HG03196 (cell line): Measurements from ENCODE around the gene RABAC1.
"Not testable (repeated sequence)": the region's sequence is repeated elsewhere in the genome, so short reads cannot be mapped to it uniquely, and the experiment has no call there.

Experiments
- ATAC-seq: cut with Tn5 transposase; IDR thresholded peaks from one replicate; pipeline ENCODE4 v1.9.1; 2021; ENCODE audit not compliant: unreplicated experiment

The RABAC1 gene

GRCh38 chr19:41959056-41960053, at the start of gene RABAC1:
Gene RABAC1 (minus strand): TSS chr19:41959321. CDS start chr19:41959292, 29 bp downstream.
- ATAC-seq = peak; percentile 81

DNA sequence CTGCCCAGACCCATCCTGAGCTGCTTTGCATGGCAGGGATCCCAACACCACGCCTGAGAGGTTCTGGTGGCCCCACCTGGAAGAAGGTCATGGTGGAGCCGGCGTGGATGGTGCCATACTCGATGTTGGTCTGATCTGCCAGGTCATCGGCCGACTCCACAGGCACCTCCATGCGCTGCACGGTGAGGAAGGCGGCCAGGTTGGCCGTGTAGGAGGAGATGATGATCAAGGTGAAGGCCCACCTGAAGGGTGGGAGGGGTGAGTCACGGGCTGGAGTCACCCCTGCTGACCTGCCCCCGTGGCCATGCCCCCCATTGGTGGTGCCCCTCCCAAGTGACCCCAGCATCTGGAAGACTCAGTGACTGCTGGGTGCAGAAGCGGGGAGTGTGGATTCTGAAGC, 47.4 kb upstream of the RABAC1 start:
- ATAC-seq = no peak

- no peak for ATAC-seq
These were observed 46.4 kb upstream of the RABAC1 start for GRCh38 chr19:42005504-42005903.

GRCh38 chr19:42003506-42004294, 44.6 kb upstream of the RABAC1 start:
- ATAC-seq = no peak

- ATAC-seq = no peak
These were observed 40.7 kb upstream of the RABAC1 start for GRCh38 chr19:41999878-42000208.

- no peak for ATAC-seq
These were observed 40.2 kb upstream of the RABAC1 start for GRCh38 chr19:41999071-41999877.

DNA sequence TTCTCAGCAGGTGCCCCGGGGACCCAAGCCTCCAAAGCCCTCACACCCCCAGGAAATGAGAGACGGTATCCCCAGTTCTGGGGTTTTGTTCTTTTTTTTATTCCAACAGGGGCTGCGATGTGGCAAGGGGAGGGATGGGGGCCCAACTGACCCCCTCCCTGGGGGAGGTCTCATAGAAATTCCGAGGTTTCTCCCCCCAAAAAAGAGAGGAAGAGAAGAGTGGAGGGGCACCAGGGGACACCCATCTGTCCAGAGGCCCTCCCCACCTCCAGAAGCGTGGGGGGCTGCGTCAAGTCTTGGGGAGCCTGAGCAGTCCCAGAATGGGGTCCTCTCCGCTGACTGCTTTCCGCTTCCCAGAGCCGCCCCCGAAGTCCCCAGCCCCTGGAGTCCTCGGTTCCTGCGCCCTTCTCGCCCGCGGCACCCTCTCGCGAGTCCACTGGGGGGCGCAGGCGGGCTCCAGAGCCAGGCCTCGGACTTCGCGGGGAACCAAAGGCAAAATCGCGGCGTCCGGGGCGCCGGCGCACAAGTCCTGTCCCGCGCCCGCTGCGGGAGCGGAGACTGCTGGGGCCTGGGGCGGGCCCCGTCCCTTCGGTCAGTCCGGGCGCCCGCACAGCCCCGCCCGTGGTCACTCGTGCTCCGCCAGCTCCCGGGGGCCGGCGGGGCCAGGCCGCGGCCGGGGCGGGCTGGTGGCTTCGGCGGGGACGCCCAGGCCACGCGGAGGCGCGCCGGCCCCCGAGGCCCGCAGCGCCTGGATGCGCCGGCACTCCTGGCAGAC, 39.3 kb upstream of the RABAC1 start:
- ATAC-seq = no peak

GRCh38 chr19:41997851-41998229, 38.7 kb upstream of the RABAC1 start:
- ATAC-seq = no peak

DNA sequence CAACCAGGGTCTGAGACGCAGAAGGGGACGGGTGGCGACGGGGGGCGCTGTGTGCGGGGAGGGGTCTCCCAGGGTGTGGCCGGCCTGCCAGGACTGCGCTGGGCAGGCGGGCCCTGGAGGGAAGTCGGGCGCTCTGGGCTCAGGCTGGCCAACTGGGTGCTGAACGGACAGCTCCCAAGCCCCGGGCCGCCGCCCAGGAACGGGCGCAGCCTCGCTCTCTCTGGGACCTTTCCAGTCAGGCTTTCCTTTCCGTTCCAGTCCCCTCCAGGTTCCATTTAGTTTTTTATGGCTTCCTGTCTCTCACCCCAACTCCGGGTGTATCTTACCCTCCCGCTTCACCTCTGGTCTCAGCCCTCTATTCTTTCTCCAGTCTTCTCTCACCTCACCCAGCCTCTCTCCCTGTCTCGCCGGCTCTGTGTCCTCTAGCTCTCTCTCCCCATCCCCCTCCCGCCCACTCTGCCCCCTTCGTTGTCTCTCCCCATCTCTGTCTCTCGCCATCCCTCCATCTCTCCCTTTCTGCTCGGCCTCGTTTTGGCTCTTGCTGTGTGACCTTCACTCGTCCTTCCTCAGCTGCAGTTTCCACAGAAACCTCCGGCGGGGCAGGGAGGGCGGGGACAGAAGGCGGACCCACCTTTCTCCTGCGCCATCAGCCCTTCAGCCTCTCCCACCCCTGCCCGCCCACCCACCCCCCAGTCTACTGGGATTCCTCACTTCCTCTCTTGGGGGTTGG, 38.2 kb upstream of the RABAC1 start:
- ATAC-seq = no peak

- no peak for ATAC-seq
These were observed 37.1 kb upstream of the RABAC1 start for GRCh38 chr19:41995959-41996797.

DNA sequence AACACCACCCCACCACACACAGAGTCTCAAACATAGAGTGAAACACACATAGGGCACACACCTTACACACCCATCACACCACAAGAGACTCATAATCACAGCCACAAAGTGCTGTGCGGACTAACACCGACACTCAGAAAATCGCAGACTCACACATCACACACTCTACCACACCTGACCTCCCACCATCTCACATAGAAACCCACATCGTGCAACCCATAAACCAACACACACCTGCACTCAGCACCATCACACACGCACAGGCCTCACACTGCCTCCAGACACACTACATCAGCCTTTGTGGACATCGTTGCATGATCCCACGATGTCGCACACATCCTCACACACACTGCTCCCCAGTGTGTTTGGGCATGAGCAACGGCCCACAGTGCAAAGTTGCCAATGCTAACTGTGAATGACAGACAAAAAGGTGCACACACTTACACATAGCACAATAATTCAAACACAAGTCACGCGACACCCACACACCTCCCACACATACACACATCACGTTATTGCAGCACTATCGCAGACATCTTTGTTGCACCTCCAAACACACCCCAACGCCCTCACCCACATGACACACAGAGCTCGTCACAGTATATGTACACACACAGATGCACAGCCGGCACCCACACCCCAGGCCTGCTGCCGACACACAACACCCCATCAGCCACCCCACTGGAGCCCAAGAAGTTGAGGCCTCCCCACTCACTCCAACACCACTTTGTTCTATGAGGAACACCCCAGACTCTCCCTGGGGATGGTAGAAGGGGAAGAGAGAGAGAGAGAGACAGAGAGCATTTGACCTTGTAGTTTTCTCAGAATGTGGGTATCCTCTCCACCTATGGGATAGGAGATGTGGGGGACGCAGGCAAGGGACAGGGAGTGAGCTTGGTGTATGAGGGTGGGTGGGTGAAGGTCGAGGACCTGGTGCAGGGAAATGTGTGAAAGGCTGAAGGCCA, 36.2 kb upstream of the RABAC1 start:
- ATAC-seq = no peak

- ATAC-seq = no peak
These were observed 35.4 kb upstream of the RABAC1 start for GRCh38 chr19:41994521-41994971.

- ATAC-seq = no peak
These were observed 34.7 kb upstream of the RABAC1 start, which contains the start of gene ATP1A3 for GRCh38 chr19:41993612-41994483. Gene ATP1A3 (minus strand): TSS chr19:41994230. CDS start chr19:41994076, 154 bp downstream.

- ATAC-seq = not testable (repeated sequence)
These were observed 32.9 kb upstream of the RABAC1 start for GRCh38 chr19:41991925-41992569.

- ATAC-seq = no peak
These were observed 31.9 kb upstream of the RABAC1 start for GRCh38 chr19:41991025-41991424.

GRCh38 chr19:41990615-41991014, 31.5 kb upstream of the RABAC1 start:
- no peak for ATAC-seq
